ENCODE measurements around the gene INSIG2. TPM values are rescaled to one million over a fixed set of nuclear protein-coding genes. Genes with fewer than 3 reads are reported as not detected.

INSIG2 gene
- total and polyA plus RNA-seq, 9 of the 15 experiments (the other 6 are each of a cell fraction or from before 2014, with no cell fraction given), result 1.5 to 34.2 (median 6.4) TPM

GRCh38 chr2:118055512-118056164 is 32.6 kb upstream of the INSIG2 start:
- ATAC-seq, result no peak
- no peaks in the 10 kb centered on the region for H4K20me1 ChIP-seq (replicated peaks; ENCODE audit: control insufficient read depth, insufficient read depth, low read length)
- in situ Hi-C loops (cut with MboI) (loop anchor here (10.0 kb wide), 1 partner anchor 149 kb away; no protein-coding TSS in a partner anchor), intact Hi-C loops (cut with micrococcal nuclease) (no loop called here)
- WGBS (ENCODE audit: insufficient coverage, low coverage, missing lambda C conversion rate), result 3% methylated on average over 10 of the region's 10 CpGs
- no peaks in the 10 kb centered on the region for H3K36me3 ChIP-seq (ENCODE audit: control insufficient read depth, insufficient read depth, low read length)
- H3K4me3 ChIP-seq, result no peak overlapping the region
- no TSS peak for BruUV-seq (replicated peaks)
- H3K4me2 ChIP-seq (ENCODE audit: insufficient read depth, low read length), result no peak overlapping the region
- no peaks in the 10 kb centered on the region for H3K9me1 ChIP-seq (ENCODE audit: control insufficient read depth, insufficient read depth, low read length)
- DNase-seq (ENCODE audit: extremely low read depth in 1 of 4, low spot score in 3 of 4), result no peak
- H3K79me2 ChIP-seq (ENCODE audit: control insufficient read depth, insufficient read depth, low read length), result no peaks in the 10 kb centered on the region
- ChIA-PET POLR2A (interaction anchor here (0.9 kb wide), 1 partner anchor 9 kb away, joined by 5 read pairs; no protein-coding TSS in a partner anchor), CTCF (ENCODE audit: low intra/inter-chr PET ratio) (no interaction called here)
- no peaks in the 10 kb centered on the region for H3K4me1 ChIP-seq (replicated peaks in 1 of 2; ENCODE audit: control insufficient read depth in 2 of 2, insufficient read depth in 2 of 2, low read length in 2 of 2)
- H3K27ac ChIP-seq (ENCODE audit: extremely low read depth, low read depth, low read length), result no peak overlapping the region
- TF ChIP-seq ZNF830 (CRISPR knock-in tag; IDR thresholded peaks at IDR 0.05), result no peak
- TF ChIP-seq OTX1 (CRISPR knock-in tag; IDR thresholded peaks at IDR 0.05), result no peak
- no peak for TF ChIP-seq ZNF445 (CRISPR knock-in tag; IDR thresholded peaks at IDR 0.05; ENCODE audit: low read depth)
- TF ChIP-seq BRD4 (IDR thresholded peaks at IDR 0.05), result no peak
- H3K9ac ChIP-seq (ENCODE audit: insufficient read depth in 1 of 2, low read depth in 2 of 2, low read length in 2 of 2), result no peak overlapping the region
- no peak for FAIRE-seq
- peaks cover 4 to 16% of the 10 kb centered on the region in 2 experiments for H3K27me3 ChIP-seq (ENCODE audit: control insufficient read depth in 2 of 2, insufficient read depth in 2 of 2, low read length in 2 of 2)
- no peaks in the 10 kb centered on the region for H3K9me3 ChIP-seq (replicated peaks; ENCODE audit: control insufficient read depth, insufficient read depth, low read depth, low read length)
- no peak overlapping the region for H2AFZ ChIP-seq (ENCODE audit: low read depth, low read length)

- no peak for DNase-seq (ENCODE audit: extremely low read depth in 1 of 4, low spot score in 3 of 4)
- H3K9me3 ChIP-seq (replicated peaks; ENCODE audit: control insufficient read depth, insufficient read depth, low read depth, low read length), result no peaks in the 10 kb centered on the region
- WGBS (ENCODE audit: insufficient coverage, low coverage, missing lambda C conversion rate), result 5% methylated on average over 3 of the region's 3 CpGs
- H3K79me2 ChIP-seq (ENCODE audit: control insufficient read depth, insufficient read depth, low read length), result no peaks in the 10 kb centered on the region
- POLR2A ChIA-PET, result interaction anchor here (0.6 to 0.9 kb wide), 2 partner anchors 10 to 256 kb away, joined by 3 to 5 read pairs; no protein-coding TSS in a partner anchor
- CTCF ChIA-PET (ENCODE audit: low intra/inter-chr PET ratio), result no interaction called here
- H3K9me1 ChIP-seq (ENCODE audit: control insufficient read depth, insufficient read depth, low read length), result no peaks in the 10 kb centered on the region
- H3K9ac ChIP-seq (ENCODE audit: insufficient read depth in 1 of 2, low read depth in 2 of 2, low read length in 2 of 2), result no peak overlapping the region
- H4K20me1 ChIP-seq (replicated peaks; ENCODE audit: control insufficient read depth, insufficient read depth, low read length), result no peaks in the 10 kb centered on the region
- peaks cover 4 to 16% of the 10 kb centered on the region in 2 experiments for H3K27me3 ChIP-seq (ENCODE audit: control insufficient read depth in 2 of 2, insufficient read depth in 2 of 2, low read length in 2 of 2)
- intact Hi-C loops (cut with micrococcal nuclease) (no loop called here), in situ Hi-C loops (cut with MboI) (loop anchor here (10.0 kb wide), 1 partner anchor 149 kb away; no protein-coding TSS in a partner anchor)
- TF ChIP-seq ELF2 (CRISPR knock-in tag; IDR thresholded peaks at IDR 0.05), result no peak
- TF ChIP-seq ZNF24 (IDR thresholded peaks at IDR 0.05), result no peak
- TF ChIP-seq POLR2AphosphoS5 (IDR thresholded peaks at IDR 0.05; ENCODE audit: control insufficient read depth, insufficient read depth, low read depth, low read length), result no peak
- TF ChIP-seq SP1 (CRISPR knock-in tag; IDR thresholded peaks at IDR 0.05), result no peak
- no peak for TF ChIP-seq CBX8 (IDR thresholded peaks at IDR 0.05; ENCODE audit: borderline replicate concordance, extremely low read depth, low read depth, low read length, poor library complexity, severe bottlenecking)
- no peak for TF ChIP-seq ZHX1 (conservative IDR thresholded peaks at IDR 0.05; ENCODE audit: low read length)
- TF ChIP-seq MCM5 (IDR thresholded peaks at IDR 0.05; ENCODE audit: low read depth), result no peak
- FAIRE-seq, result no peak
- H3K4me3 ChIP-seq, result no peak overlapping the region
- H3K4me2 ChIP-seq (ENCODE audit: insufficient read depth, low read length), result no peak overlapping the region
- H3K27ac ChIP-seq (ENCODE audit: extremely low read depth, low read depth, low read length), result no peak overlapping the region
- no peak for ATAC-seq
- no peaks in the 10 kb centered on the region for H3K4me1 ChIP-seq (replicated peaks in 1 of 2; ENCODE audit: control insufficient read depth in 2 of 2, insufficient read depth in 2 of 2, low read length in 2 of 2)
- H3K36me3 ChIP-seq (ENCODE audit: control insufficient read depth, insufficient read depth, low read length), result no peaks in the 10 kb centered on the region
- H2AFZ ChIP-seq (ENCODE audit: low read depth, low read length), result no peak overlapping the region
- no TSS peak for BruUV-seq (replicated peaks)
These were observed 32.1 kb upstream of the INSIG2 start for GRCh38 chr2:118056165-118056534.
